Osteoblast (primary cell): ENCODE results near the gene LIPC. TPM values are rescaled to one million over a fixed set of nuclear protein-coding genes. Genes with fewer than 3 reads are reported as not detected.
A peak's percentile ranks its signal among the peaks of the same experiment; 100 is the strongest.

ENCODE experiments used
- DNase-seq: peaks from one replicate; pipeline ENCODE4 v3.0.0; 2011; ENCODE audit warnings: low spot score, mixed read lengths; ENCODE audit not compliant: insufficient read length; ENCODE audit errors: missing footprints
- H2AFZ ChIP-seq: 2 replicates; pipeline ENCODE4 v1.6.0; 2011; ENCODE audit warnings: mild to moderate bottlenecking, low read length
- H3K27ac ChIP-seq: 2 replicates; pipeline ENCODE4 v1.5.1; 2011; ENCODE audit warnings: mild to moderate bottlenecking, low read depth, low read length, moderate library complexity
- H3K27me3 ChIP-seq: 2 replicates; pipeline ENCODE4 v1.6.0; 2012; ENCODE audit warnings: mild to moderate bottlenecking, control low read depth, inconsistent platforms, low read length, moderate library complexity; ENCODE audit not compliant: insufficient read depth
- H3K36me3 ChIP-seq: 2 replicates; pipeline ENCODE4 v1.5.1; 2011; ENCODE audit warnings: mild to moderate bottlenecking, low read length, control low read depth, moderate library complexity; ENCODE audit not compliant: insufficient read depth
- H3K4me1 ChIP-seq: 2 replicates; pipeline ENCODE4 v1.5.1; 2011; ENCODE audit warnings: mild to moderate bottlenecking, low read length, control low read depth, moderate library complexity; ENCODE audit not compliant: insufficient read depth
- H3K4me2 ChIP-seq: 2 replicates; pipeline ENCODE4 v1.6.0; 2011; ENCODE audit warnings: mild to moderate bottlenecking, low read length; ENCODE audit not compliant: insufficient read depth
- H3K4me3 ChIP-seq: fragments of 200-600 bp; sonication (generic); 3 replicates; pipeline ENCODE4 v1.5.1; 2012; ENCODE audit warnings: mild to moderate bottlenecking, low read length, inconsistent platforms; ENCODE audit not compliant: insufficient read depth
- H3K79me2 ChIP-seq: 2 replicates; pipeline ENCODE4 v1.6.0; 2012; ENCODE audit warnings: mild to moderate bottlenecking, low read length, control low read depth, inconsistent platforms; ENCODE audit not compliant: insufficient read depth
- H3K9me3 ChIP-seq: 2 replicates; pipeline ENCODE4 v1.5.1; 2011; ENCODE audit warnings: low read depth, low read length, control low read depth
- H4K20me1 ChIP-seq: 2 replicates; pipeline ENCODE4 v1.6.0; 2012; ENCODE audit warnings: mild to moderate bottlenecking, low read length, control low read depth; ENCODE audit not compliant: insufficient read depth
- total RNA-seq: library from RNA; depleted of rRNA; stranded (reverse); fragments of >200 nt; gene quantifications from 2 replicates; pipeline ENCODE4 v1.2.3, GENCODE V29; 2012
- TF ChIP-seq, protein P1 (sequence below): IDR thresholded peaks from 2 replicates; pipeline ENCODE4 v1.5.1; 2011; ENCODE audit warnings: mild to moderate bottlenecking, low read depth, low read length, moderate library complexity; ENCODE audit errors: extremely low read depth

Gene LIPC
- total RNA-seq, 1 donor, result 1.1 TPM

DNA sequence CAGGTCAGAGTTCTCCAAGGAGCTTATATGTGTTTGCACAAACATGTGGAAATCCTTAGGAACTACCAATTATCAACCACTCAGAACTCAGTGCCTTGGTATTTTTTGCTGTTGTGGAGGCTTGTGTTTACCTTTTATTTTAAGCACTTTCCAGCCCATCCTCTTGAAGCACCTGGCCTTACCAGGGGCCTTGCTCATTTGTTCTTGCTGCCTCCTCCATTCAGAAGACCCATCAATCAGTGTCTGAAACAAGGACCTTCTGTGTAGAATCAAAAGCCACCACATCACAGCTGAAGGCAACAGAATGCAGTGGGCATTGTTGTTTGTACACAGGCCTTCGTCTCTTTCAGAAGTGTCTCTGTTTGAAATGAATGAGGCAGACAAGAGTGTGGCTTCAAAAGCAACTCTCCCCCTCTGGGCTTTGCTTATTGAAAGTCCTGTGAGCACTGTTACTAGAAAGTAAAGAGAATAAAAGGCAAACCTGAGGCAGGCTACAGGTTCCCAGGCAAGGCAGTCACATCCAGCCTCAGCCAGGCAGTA is 24.5 kb upstream of the LIPC start:
- Histone ChIP-seq H3K79me2 (no peaks in the 10 kb centered on the region), H3K4me3 (no peak overlapping the region), H3K36me3 (no peaks in the 10 kb centered on the region), H3K9me3 (no peaks in the 10 kb centered on the region), H3K27me3 (peaks cover under 1% of the 10 kb centered on the region), H4K20me1 (no peaks in the 10 kb centered on the region), H3K4me2 (no peak overlapping the region), H2AFZ (no peak overlapping the region), H3K27ac (no peak overlapping the region), H3K4me1 (no peaks in the 10 kb centered on the region)
- TF ChIP-seq, protein P1, sequence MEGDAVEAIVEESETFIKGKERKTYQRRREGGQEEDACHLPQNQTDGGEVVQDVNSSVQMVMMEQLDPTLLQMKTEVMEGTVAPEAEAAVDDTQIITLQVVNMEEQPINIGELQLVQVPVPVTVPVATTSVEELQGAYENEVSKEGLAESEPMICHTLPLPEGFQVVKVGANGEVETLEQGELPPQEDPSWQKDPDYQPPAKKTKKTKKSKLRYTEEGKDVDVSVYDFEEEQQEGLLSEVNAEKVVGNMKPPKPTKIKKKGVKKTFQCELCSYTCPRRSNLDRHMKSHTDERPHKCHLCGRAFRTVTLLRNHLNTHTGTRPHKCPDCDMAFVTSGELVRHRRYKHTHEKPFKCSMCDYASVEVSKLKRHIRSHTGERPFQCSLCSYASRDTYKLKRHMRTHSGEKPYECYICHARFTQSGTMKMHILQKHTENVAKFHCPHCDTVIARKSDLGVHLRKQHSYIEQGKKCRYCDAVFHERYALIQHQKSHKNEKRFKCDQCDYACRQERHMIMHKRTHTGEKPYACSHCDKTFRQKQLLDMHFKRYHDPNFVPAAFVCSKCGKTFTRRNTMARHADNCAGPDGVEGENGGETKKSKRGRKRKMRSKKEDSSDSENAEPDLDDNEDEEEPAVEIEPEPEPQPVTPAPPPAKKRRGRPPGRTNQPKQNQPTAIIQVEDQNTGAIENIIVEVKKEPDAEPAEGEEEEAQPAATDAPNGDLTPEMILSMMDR, result no peak
- DNase-seq, result no peak

- TF ChIP-seq, protein P1, result no peak
- Histone ChIP-seq H3K9me3 (no peaks in the 10 kb centered on the region), H2AFZ (no peak overlapping the region)
Measured at GRCh38 chr15:58407778-58408177, 24.0 kb upstream of the LIPC start.

DNA sequence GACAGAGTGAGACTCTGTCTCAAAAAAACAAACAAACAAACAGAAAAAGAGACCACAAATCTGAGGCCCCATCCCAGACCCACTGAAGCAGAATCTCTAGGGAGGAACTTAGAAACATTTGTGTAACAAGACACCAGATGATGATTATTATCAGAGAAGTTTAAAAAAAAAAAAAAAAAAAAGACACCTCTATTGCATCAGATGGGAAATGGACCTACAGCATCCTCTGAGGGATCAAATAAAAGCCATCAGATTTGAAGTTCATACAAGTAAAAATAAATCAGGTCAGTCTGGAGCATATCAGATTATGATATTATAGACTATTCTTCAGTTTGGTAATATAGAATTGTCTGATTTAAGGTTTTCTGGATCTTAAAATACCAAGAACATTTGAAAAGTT is 21.9 kb upstream of the LIPC start:
- Histone ChIP-seq H3K79me2 (no peaks in the 10 kb centered on the region), H3K9me3 (no peaks in the 10 kb centered on the region), H3K4me1 (no peaks in the 10 kb centered on the region), H3K27me3 (no peaks in the 10 kb centered on the region), H3K27ac (no peak overlapping the region), H3K4me3 (peak overlapping the region; percentile 69), H4K20me1 (no peaks in the 10 kb centered on the region), H3K4me2 (peak overlapping the region; percentile 89), H3K36me3 (no peaks in the 10 kb centered on the region), H2AFZ (peak overlapping the region; percentile 94)
- no peak for DNase-seq
- TF ChIP-seq, protein P1, result no peak

More at GRCh38 chr15:58407778-58408177, 24.0 kb upstream of the LIPC start:
- H3K4me3 ChIP-seq, result no peak overlapping the region
- no peak overlapping the region for H3K27ac ChIP-seq
- no peaks in the 10 kb centered on the region for H4K20me1 ChIP-seq
- no peaks in the 10 kb centered on the region for H3K79me2 ChIP-seq
- H3K4me1 ChIP-seq, result no peaks in the 10 kb centered on the region
- DNase-seq, result no peak
- H3K36me3 ChIP-seq, result no peaks in the 10 kb centered on the region
- H3K4me2 ChIP-seq, result no peak overlapping the region
- H3K27me3 ChIP-seq, result no peaks in the 10 kb centered on the region

DNA sequence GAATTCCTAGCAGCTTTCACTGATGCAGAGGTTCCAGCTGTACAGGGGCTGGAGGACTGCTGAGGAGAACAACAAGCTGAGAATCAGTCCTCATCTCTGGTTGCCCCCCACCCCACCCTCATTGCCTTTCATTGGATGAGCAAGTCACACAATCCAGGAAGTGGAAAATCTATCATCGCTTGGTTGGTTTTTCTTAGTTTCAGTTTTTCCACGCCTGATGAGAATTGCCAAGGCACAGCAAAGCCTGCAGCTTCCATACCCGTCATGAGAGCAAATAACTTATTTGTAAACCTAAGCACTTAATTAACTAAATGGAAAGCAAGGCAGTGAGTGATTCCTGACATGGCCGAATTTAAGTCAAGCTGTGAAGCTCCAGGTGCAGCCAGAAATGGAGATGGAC is 21.4 kb upstream of the LIPC start:
- DNase-seq, result no peak
- peak overlapping the region; percentile 20 for H3K27ac ChIP-seq

More for the DNA sequence above, 21.4 kb upstream of the LIPC start:
- H3K36me3 ChIP-seq, result no peaks in the 10 kb centered on the region
- H3K9me3 ChIP-seq, result no peaks in the 10 kb centered on the region
- peak overlapping the region; percentile 89 for H3K4me2 ChIP-seq
- no peaks in the 10 kb centered on the region for H4K20me1 ChIP-seq
- peak overlapping the region; percentile 69 for H3K4me3 ChIP-seq
- no peaks in the 10 kb centered on the region for H3K27me3 ChIP-seq
- no peaks in the 10 kb centered on the region for H3K4me1 ChIP-seq
- H3K79me2 ChIP-seq, result no peaks in the 10 kb centered on the region
- TF ChIP-seq, protein P1, result no peak
- peak overlapping the region; percentile 94 for H2AFZ ChIP-seq
